AG04450 (cell line): ENCODE results near the gene HMMR. TPM values are rescaled to one million over a fixed set of nuclear protein-coding genes. Genes with fewer than 3 reads are reported as not detected.
"Not testable (repeated sequence)": the region's sequence is repeated elsewhere in the genome, so short reads cannot be mapped to it uniquely, and the experiment has no call there.

Experiments
- CTCF ChIA-PET: fragments of 300-600, 350-600 bp; formaldehyde crosslinking; extraction: SDS; loops from one replicate; lab custom pipeline; 2022; ENCODE audit warnings: antibody characterized with exemption, inconsistent platforms; lab: Charles Lee
- POLR2A ChIA-PET: fragments of 350-600 bp; formaldehyde crosslinking; extraction: SDS; loops from one replicate; lab custom pipeline; 2021; ENCODE audit warnings: antibody characterized with exemption, inconsistent platforms; lab: Yijun Ruan, JAX
- DNase-seq: peaks from one replicate; pipeline ENCODE4 v3.0.0-alpha.2; 2011; ENCODE audit warnings: low read depth, low spot score
- H3K27ac ChIP-seq: one replicate; pipeline ENCODE4 v1.5.1; 2012; ENCODE audit warnings: low read depth, low read length, control low read depth
- H3K27me3 ChIP-seq: one replicate; pipeline ENCODE4 v1.6.0; 2012; ENCODE audit warnings: low read length; ENCODE audit not compliant: control insufficient read depth, insufficient read depth
- H3K4me3 ChIP-seq: 2 replicates; pipeline ENCODE4 v1.5.1; 2011; ENCODE audit warnings: mild to moderate bottlenecking, low read depth, low read length, control low read depth
- H3K9me3 ChIP-seq: 2 replicates; pipeline ENCODE4 v1.5.1; 2012; ENCODE audit warnings: low read length; ENCODE audit not compliant: control insufficient read depth, insufficient read depth
- polyA plus RNA-seq: library from polyadenylated mRNA; depleted of rRNA; stranded (reverse); fragments of >200 nt; gene quantifications from 2 replicates; pipeline ENCODE4 v1.2.3, GENCODE V29; 2011
- TF ChIP-seq, protein P1 (sequence below): IDR thresholded peaks from 2 replicates; pipeline ENCODE4 v1.5.1; 2011; ENCODE audit warnings: low read depth, low read length, control low read depth, inconsistent platforms

HMMR gene
- polyA plus RNA-seq, 1 experiment: 12.5 TPM

DNA sequence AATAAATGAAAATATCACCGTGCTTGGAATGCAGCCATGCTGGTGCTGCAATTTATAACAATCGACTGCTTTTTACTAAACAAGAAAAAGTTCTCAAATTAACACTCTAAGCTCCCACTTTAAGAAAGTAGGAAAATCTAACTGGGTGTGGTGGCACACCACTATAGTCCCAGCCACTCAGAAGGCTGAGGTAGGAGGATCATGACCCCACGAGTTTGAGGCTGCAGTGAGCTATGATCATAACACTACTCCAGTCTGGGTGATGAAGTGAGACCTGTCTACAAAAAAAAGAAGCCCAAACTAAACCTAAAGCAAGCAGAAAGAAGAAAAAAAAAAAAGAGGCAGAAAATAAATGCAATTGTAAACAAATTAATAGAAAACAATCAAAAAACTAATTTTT, 12.6 kb upstream of the HMMR start:
- POLR2A ChIA-PET: interaction anchor here (1.2 kb wide), 1 partner anchor 10 kb away, joined by 10 read pairs; the partner anchor contains the start of gene CCNG1

DNA sequence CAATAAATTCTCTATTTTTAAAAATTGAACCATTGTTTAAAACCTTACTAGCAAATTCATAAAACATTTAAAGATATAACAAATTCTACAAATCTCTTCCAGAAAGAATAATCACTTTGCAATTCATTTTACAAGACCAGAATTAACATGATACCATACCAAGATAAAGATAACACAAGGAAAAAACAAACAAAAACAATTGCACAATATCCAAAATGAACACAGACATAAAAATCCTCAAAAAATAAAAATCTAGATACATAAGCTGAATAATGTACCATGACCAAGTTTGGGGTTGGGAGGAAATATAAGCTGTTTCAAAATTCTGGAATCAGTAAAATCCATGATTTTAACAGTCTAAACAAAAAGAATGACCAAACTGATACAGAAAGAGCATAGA, 11.9 kb upstream of the HMMR start:
- Histone ChIP-seq H3K27me3 (no peaks in the 10 kb centered on the region), H3K9me3 (no peaks in the 10 kb centered on the region), H3K27ac (no peak overlapping the region), H3K4me3 (no peak overlapping the region)
- TF ChIP-seq, protein P1, sequence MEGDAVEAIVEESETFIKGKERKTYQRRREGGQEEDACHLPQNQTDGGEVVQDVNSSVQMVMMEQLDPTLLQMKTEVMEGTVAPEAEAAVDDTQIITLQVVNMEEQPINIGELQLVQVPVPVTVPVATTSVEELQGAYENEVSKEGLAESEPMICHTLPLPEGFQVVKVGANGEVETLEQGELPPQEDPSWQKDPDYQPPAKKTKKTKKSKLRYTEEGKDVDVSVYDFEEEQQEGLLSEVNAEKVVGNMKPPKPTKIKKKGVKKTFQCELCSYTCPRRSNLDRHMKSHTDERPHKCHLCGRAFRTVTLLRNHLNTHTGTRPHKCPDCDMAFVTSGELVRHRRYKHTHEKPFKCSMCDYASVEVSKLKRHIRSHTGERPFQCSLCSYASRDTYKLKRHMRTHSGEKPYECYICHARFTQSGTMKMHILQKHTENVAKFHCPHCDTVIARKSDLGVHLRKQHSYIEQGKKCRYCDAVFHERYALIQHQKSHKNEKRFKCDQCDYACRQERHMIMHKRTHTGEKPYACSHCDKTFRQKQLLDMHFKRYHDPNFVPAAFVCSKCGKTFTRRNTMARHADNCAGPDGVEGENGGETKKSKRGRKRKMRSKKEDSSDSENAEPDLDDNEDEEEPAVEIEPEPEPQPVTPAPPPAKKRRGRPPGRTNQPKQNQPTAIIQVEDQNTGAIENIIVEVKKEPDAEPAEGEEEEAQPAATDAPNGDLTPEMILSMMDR: no peak
- no peak for DNase-seq
- ChIA-PET POLR2A (no interaction called here), CTCF (interaction anchor here (1.0 kb wide), 1 partner anchor 40 kb away, joined by 3 read pairs; no protein-coding TSS in a partner anchor)

More for the DNA sequence above, 12.6 kb upstream of the HMMR start:
- H3K9me3 ChIP-seq: no peaks in the 10 kb centered on the region
- TF ChIP-seq, protein P1: no peak
- DNase-seq: no peak
- H3K27ac ChIP-seq: no peak overlapping the region
- CTCF ChIA-PET: interaction anchor here (0.7 to 1.0 kb wide), 2 partner anchors 20 to 39 kb away, joined by 3 to 4 read pairs; no protein-coding TSS in a partner anchor
- no peaks in the 10 kb centered on the region for H3K27me3 ChIP-seq
- no peak overlapping the region for H3K4me3 ChIP-seq

DNA sequence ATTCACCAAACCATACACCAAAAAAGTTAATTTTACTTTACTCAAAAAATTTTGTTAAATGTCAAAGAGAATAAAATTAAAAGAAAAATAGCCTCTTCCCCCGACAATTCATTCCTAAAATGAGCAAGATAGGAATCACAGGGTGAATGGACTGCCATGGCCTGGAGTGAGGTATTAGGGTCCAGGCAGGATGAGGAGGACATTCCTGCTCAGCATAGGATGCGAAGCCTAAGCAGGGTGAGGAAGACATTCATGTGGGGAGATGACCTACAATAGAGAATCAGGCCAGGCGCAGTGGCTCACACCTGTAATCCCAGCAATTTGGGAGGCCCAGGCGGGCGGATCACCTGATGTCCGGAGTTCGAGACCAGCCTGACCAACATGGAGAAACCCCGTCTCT, 8.9 kb upstream of the HMMR start:
- ChIA-PET CTCF (no interaction called here), POLR2A (no interaction called here)
- H3K27ac ChIP-seq: no peak overlapping the region
- DNase-seq: no peak
- H3K9me3 ChIP-seq: no peaks in the 10 kb centered on the region
- no peaks in the 10 kb centered on the region for H3K27me3 ChIP-seq
- H3K4me3 ChIP-seq: no peak overlapping the region
- TF ChIP-seq, protein P1: no peak

DNA sequence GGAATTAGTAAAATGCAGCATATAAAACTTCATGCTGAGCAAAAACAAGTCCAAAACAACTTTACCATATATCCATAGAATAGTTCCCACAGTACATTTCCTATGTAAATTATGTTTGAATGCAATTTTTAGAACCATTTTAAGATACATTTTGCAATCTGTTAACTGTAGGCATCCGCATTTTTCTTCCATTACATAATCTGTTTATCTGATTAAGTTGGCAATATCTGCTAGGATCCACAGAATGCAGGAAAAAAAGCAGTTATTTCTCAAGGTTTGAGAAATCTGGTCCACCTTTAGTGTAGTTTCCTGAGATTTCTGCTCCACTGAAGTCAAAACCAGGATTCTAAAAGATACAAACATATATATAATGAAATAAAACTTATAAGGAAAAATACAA, 6.7 kb upstream of the HMMR start:
- Histone ChIP-seq H3K27ac (no peak overlapping the region), H3K4me3 (no peak overlapping the region), H3K9me3 (no peaks in the 10 kb centered on the region), H3K27me3 (no peaks in the 10 kb centered on the region)
- no peak for DNase-seq
- POLR2A ChIA-PET: no interaction called here
- CTCF ChIA-PET: no interaction called here
- TF ChIP-seq, protein P1: no peak

DNA sequence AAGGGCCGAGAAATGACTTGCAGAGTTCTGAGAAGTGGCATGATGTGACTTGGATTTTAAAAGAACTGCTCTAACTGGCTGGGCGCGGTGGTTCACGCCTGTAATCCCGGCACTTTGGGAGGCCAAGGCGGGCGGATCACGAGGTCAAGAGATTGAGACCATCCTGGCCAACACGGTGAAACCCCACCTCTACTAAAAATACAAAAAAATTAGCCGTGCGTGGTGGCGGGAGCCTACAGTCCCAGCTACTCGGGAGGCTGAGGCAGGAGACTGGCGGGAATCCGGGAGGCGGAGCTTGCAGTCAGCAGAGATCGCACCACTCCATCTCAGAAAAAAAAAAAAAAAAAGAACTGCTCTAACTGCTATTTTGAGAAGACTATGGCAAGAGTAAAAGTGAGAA, 5.0 kb upstream of the HMMR start:
- H3K27ac ChIP-seq, H3K27me3 ChIP-seq, H3K4me3 ChIP-seq, H3K9me3 ChIP-seq, POLR2A ChIA-PET, DNase-seq: not testable (repeated sequence)
- CTCF ChIA-PET: interaction anchor here (0.6 to 1.3 kb wide), 2 partner anchors 47 to 52 kb away, joined by 4 to 7 read pairs; no protein-coding TSS in a partner anchor
